Tibial nerve (tissue), 3 donors: ENCODE measurements around the gene EPPIN.

Source experiments
- CTCF ChIP-seq, 5 experiments: fragments of 200-600 bp in 3 of 5; fragments of 450-650 bp in 2 of 5; sonication (generic) in 3 of 5; IDR thresholded peaks; one replicate each; pipeline ENCODE4 v1.5.1; 2016 to 2019; ENCODE audit warnings: antibody characterized with exemption in 5 of 5, mild to moderate bottlenecking in 3 of 5, moderate library complexity in 2 of 5
- POLR2A ChIP-seq, 2 donors: fragments of 450-650 bp; IDR thresholded peaks; one replicate each; pipeline ENCODE4 v1.6.1; 2017; ENCODE audit warnings: antibody characterized with exemption in 2 of 2, mild to moderate bottlenecking in 2 of 2, moderate library complexity in 2 of 2

GRCh38 chr20:45555198-45555597 is 8.0 kb upstream of the EPPIN start:
- TF ChIP-seq POLR2A (IDR thresholded peaks at IDR 0.05) (no peak), CTCF (IDR thresholded peaks at IDR 0.05) (no peak)
